ENCODE measurements around the gene GPC6.
A peak's percentile ranks its signal among the peaks of the same experiment; 100 is the strongest.

Gene GPC6

GRCh38 chr13:93889430-93889951, 662.9 kb downstream of the GPC6 start:
- Histone ChIP-seq H4K20me1 (ENCODE audit: insufficient read depth, low read length) (no peaks in the 10 kb centered on the region), H3K79me2 (ENCODE audit: low read length) (no peaks in the 10 kb centered on the region), H3K27ac (ENCODE audit: low read length) (peak overlapping the region; percentile 14; the same call in 1 of the 2 replicates), H3K9me3 (replicated peaks; ENCODE audit: insufficient read depth, low read length) (no peaks in the 10 kb centered on the region), H3K9me2 (replicated peaks; ENCODE audit: insufficient read depth, low read length) (no peaks in the 10 kb centered on the region), H3K4me3 (ENCODE audit: low read length) (no peak overlapping the region), H3K4me2 (ENCODE audit: low read depth, low read length) (no peak overlapping the region), H3K27me3 (replicated peaks; ENCODE audit: insufficient read depth, low read length) (no peaks in the 10 kb centered on the region), H2AFZ (ENCODE audit: low read length) (no peak overlapping the region), H3K4me1 (ENCODE audit: low read length) (peaks cover 13% of the 10 kb centered on the region), H3K36me3 (replicated peaks; ENCODE audit: insufficient read depth, low read length) (no peaks in the 10 kb centered on the region), H3K9ac (ENCODE audit: low read length) (no peak overlapping the region), H3F3A (ENCODE audit: insufficient read depth, low read length) (peaks cover 12% of the 10 kb centered on the region)
- DNase-seq: peak; percentile 78
- TF ChIP-seq, protein P1, sequence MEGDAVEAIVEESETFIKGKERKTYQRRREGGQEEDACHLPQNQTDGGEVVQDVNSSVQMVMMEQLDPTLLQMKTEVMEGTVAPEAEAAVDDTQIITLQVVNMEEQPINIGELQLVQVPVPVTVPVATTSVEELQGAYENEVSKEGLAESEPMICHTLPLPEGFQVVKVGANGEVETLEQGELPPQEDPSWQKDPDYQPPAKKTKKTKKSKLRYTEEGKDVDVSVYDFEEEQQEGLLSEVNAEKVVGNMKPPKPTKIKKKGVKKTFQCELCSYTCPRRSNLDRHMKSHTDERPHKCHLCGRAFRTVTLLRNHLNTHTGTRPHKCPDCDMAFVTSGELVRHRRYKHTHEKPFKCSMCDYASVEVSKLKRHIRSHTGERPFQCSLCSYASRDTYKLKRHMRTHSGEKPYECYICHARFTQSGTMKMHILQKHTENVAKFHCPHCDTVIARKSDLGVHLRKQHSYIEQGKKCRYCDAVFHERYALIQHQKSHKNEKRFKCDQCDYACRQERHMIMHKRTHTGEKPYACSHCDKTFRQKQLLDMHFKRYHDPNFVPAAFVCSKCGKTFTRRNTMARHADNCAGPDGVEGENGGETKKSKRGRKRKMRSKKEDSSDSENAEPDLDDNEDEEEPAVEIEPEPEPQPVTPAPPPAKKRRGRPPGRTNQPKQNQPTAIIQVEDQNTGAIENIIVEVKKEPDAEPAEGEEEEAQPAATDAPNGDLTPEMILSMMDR (IDR thresholded peaks at IDR 0.05; ENCODE audit: low read length): no peak
- TF ChIP-seq EZH2phosphoT487 (IDR thresholded peaks at IDR 0.05; ENCODE audit: low read length) (no peak), EZH2 (optimal IDR thresholded peaks at IDR 0.05; ENCODE audit: low read depth, low read length) (no peak)

DNA sequence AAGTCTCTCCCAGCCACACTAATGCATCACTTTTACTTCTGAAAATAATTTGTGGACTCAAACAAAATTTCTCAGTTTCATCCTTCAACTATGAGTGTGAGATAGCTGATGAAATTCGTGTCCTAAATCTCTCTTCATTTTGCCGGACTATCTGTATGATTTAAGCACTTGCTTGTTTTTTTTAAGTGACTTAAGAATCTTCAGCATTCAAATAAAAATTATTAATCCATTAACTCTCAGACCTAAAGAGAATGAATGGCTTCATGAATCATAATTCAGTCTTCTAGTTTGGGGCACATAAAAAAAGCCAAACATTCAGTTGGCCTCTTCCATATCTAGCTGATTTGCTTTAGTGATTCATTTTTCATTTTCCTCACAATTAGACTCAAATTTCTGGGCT, 673.4 kb downstream of the GPC6 start:
- H4K20me1 ChIP-seq (ENCODE audit: insufficient read depth, low read length): no peaks in the 10 kb centered on the region
- H3K9ac ChIP-seq (ENCODE audit: low read length): no peak overlapping the region
- H3K36me3 ChIP-seq (replicated peaks; ENCODE audit: insufficient read depth, low read length): no peaks in the 10 kb centered on the region
- no peaks in the 10 kb centered on the region for H3K27me3 ChIP-seq (replicated peaks; ENCODE audit: insufficient read depth, low read length)
- no peaks in the 10 kb centered on the region for H3K9me3 ChIP-seq (replicated peaks; ENCODE audit: insufficient read depth, low read length)
- no peak overlapping the region for H3K4me2 ChIP-seq (ENCODE audit: low read depth, low read length)
- no peaks in the 10 kb centered on the region for H3F3A ChIP-seq (ENCODE audit: insufficient read depth, low read length)
- H3K4me1 ChIP-seq (ENCODE audit: low read length): no peaks in the 10 kb centered on the region
- DNase-seq: no peak
- no peaks in the 10 kb centered on the region for H3K79me2 ChIP-seq (ENCODE audit: low read length)
- H3K4me3 ChIP-seq (ENCODE audit: low read length): no peak overlapping the region
- H2AFZ ChIP-seq (ENCODE audit: low read length): no peak overlapping the region
- no peak for TF ChIP-seq EZH2phosphoT487 (IDR thresholded peaks at IDR 0.05; ENCODE audit: low read length)
- TF ChIP-seq, protein P1 (IDR thresholded peaks at IDR 0.05; ENCODE audit: low read length): no peak
- no peak for TF ChIP-seq EZH2 (optimal IDR thresholded peaks at IDR 0.05; ENCODE audit: low read depth, low read length)
- H3K27ac ChIP-seq (ENCODE audit: low read length): no peak overlapping the region
- no peaks in the 10 kb centered on the region for H3K9me2 ChIP-seq (replicated peaks; ENCODE audit: insufficient read depth, low read length)

GRCh38 chr13:93900731-93901130, 674.1 kb downstream of the GPC6 start:
- no peaks in the 10 kb centered on the region for H4K20me1 ChIP-seq (ENCODE audit: insufficient read depth, low read length)
- H3F3A ChIP-seq (ENCODE audit: insufficient read depth, low read length): no peaks in the 10 kb centered on the region
- H2AFZ ChIP-seq (ENCODE audit: low read length): no peak overlapping the region
- H3K9me3 ChIP-seq (replicated peaks; ENCODE audit: insufficient read depth, low read length): no peaks in the 10 kb centered on the region
- no peak overlapping the region for H3K4me2 ChIP-seq (ENCODE audit: low read depth, low read length)
- no peak overlapping the region for H3K9ac ChIP-seq (ENCODE audit: low read length)
- H3K4me3 ChIP-seq (ENCODE audit: low read length): no peak overlapping the region
- no peaks in the 10 kb centered on the region for H3K79me2 ChIP-seq (ENCODE audit: low read length)
- no peaks in the 10 kb centered on the region for H3K36me3 ChIP-seq (replicated peaks; ENCODE audit: insufficient read depth, low read length)
- TF ChIP-seq EZH2 (optimal IDR thresholded peaks at IDR 0.05; ENCODE audit: low read depth, low read length) (no peak), EZH2phosphoT487 (IDR thresholded peaks at IDR 0.05; ENCODE audit: low read length) (no peak)
- TF ChIP-seq, protein P1 (IDR thresholded peaks at IDR 0.05; ENCODE audit: low read length): no peak
- H3K27me3 ChIP-seq (replicated peaks; ENCODE audit: insufficient read depth, low read length): no peaks in the 10 kb centered on the region
- no peaks in the 10 kb centered on the region for H3K4me1 ChIP-seq (ENCODE audit: low read length)
- H3K27ac ChIP-seq (ENCODE audit: low read length): no peak overlapping the region
- DNase-seq: no peak
- H3K9me2 ChIP-seq (replicated peaks; ENCODE audit: insufficient read depth, low read length): no peaks in the 10 kb centered on the region
